ENCODE results near the gene ORM2.

ORM2 gene

GRCh38 chr9:114348261-114348905 is 18.7 kb downstream of the ORM2 start:
- DNase-seq = no peak

- DNase-seq = peak in 34 of 58 donors; percentile 8 to 76 (median 39)
Observed at GRCh38 chr9:114348906-114349482, 19.3 kb downstream of the ORM2 start.

GRCh38 chr9:114349713-114350480 is 20.2 kb downstream of the ORM2 start:
- DNase-seq = no peak

- no peak for DNase-seq
Observed at GRCh38 chr9:114350636-114351401, 21.1 kb downstream of the ORM2 start.

GRCh38 chr9:114351932-114352331 is 22.3 kb downstream of the ORM2 start:
- no peak for DNase-seq

GRCh38 chr9:114355821-114356220 is 26.2 kb downstream of the ORM2 start:
- no peak for DNase-seq

GRCh38 chr9:114356792-114357191 is 27.1 kb downstream of the ORM2 start:
- DNase-seq = no peak

- DNase-seq = no peak
Observed at GRCh38 chr9:114357360-114357759, 27.7 kb downstream of the ORM2 start.

GRCh38 chr9:114357911-114358328 is 28.3 kb downstream of the ORM2 start:
- DNase-seq = no peak

- DNase-seq = no peak
Observed at GRCh38 chr9:114359801-114360200, 30.1 kb downstream of the ORM2 start.

GRCh38 chr9:114361542-114361941 is 31.9 kb downstream of the ORM2 start:
- no peak for DNase-seq

GRCh38 chr9:114362394-114362793 is 32.7 kb downstream of the ORM2 start:
- DNase-seq = no peak

- no peak for DNase-seq
Observed at GRCh38 chr9:114363424-114363823, 33.8 kb downstream of the ORM2 start.

- DNase-seq = no peak
Observed at GRCh38 chr9:114364134-114365041, 34.7 kb downstream of the ORM2 start.

GRCh38 chr9:114365194-114365593 is 35.5 kb downstream of the ORM2 start:
- DNase-seq = no peak

- DNase-seq = peak in 1 of 58 donors; percentile 9
Observed at GRCh38 chr9:114366334-114367128, 36.9 kb downstream of the ORM2 start.

- DNase-seq = no peak
Observed at GRCh38 chr9:114367366-114367765, 37.7 kb downstream of the ORM2 start.

GRCh38 chr9:114367772-114368569 is 38.3 kb downstream of the ORM2 start:
- DNase-seq = no peak

All from anterior cingulate cortex (tissue), 58 donors.